HepG2 (cell line): ENCODE data around the gene FEV. TPM values are rescaled to one million over a fixed set of nuclear protein-coding genes. Genes with fewer than 3 reads are reported as not detected.

Experiments used
- ATAC-seq: fragments of 200-7000 bp; cut with Tn5 transposase; 3 replicates; pipeline ENCODE4 v1.9.1; 2020; ENCODE audit warnings: mild to moderate bottlenecking, moderate library complexity
- BruUV-seq: library from RNA; stranded (reverse); fragments of 400-500 nt; replicated peaks from 2 replicates; lab custom pipeline; 2021; lab: Mats Ljungman, UMichigan
- CTCF ChIA-PET: fragments of 300-600 bp; formaldehyde crosslinking; extraction: SDS; loops from one replicate; lab custom pipeline; 2021; ENCODE audit warnings: low total read pairs, inconsistent platforms, low intra/inter-chr PET ratio; lab: Yijun Ruan, JAX
- POLR2A ChIA-PET: fragments of 350-600 bp; sonication (Branson Sonifier 250); formaldehyde crosslinking; loops from one replicate; lab custom pipeline; 2020; ENCODE audit warnings: antibody characterized with exemption, inconsistent platforms; lab: Yijun Ruan, JAX
- DNase-seq: peaks from one replicate; pipeline ENCODE4 v3.0.0-alpha.2; 2015; ENCODE audit warnings: low spot score
- FAIRE-seq: peaks from 3 replicates; lab custom pipeline; 2011; peaks lifted over from hg19 to GRCh38; lab: Jason Lieb, UNC
- H2AFZ ChIP-seq: one replicate; pipeline ENCODE4 v1.6.1; 2011; ENCODE audit warnings: low read length, inconsistent platforms
- H3K27ac ChIP-seq: fragments of 300-600 bp; 3 replicates; pipeline ENCODE4 v1.8.0; 2011; ENCODE audit warnings: mixed run types, mild to moderate bottlenecking, mixed read lengths, low read length, inconsistent platforms; ENCODE audit not compliant: insufficient read depth; ENCODE audit errors: extremely low read length
- H3K27me3 ChIP-seq, 2 experiments: fragments of 200-600 bp in 1 of 2; 2 replicates in 1 of 2; 3 replicates in 1 of 2; pipeline versions ENCODE4 v1.6.0 to v1.8.0; 2011; ENCODE audit warnings: low read length in 2 of 2, mild to moderate bottlenecking in 2 of 2, moderate library complexity in 2 of 2, inconsistent platforms in 1 of 2; ENCODE audit not compliant: insufficient read depth in 2 of 2, control insufficient read depth in 1 of 2
- H3K36me3 ChIP-seq, 2 experiments: fragments of 200-600 bp in 1 of 2; replicated peaks in 1 of 2; 2 replicates in 1 of 2; 3 replicates in 1 of 2; pipeline versions ENCODE4 v1.5.1 to v1.8.0; 2011; ENCODE audit warnings: low read length in 2 of 2, inconsistent platforms in 1 of 2; ENCODE audit not compliant: insufficient read depth in 2 of 2, control insufficient read depth in 1 of 2
- H3K4me1 ChIP-seq: 2 replicates; pipeline ENCODE4 v1.5.1; 2012; ENCODE audit warnings: low read length, inconsistent platforms; ENCODE audit not compliant: insufficient read depth
- H3K4me2 ChIP-seq: 2 replicates; pipeline ENCODE4 v1.6.0; 2011; ENCODE audit warnings: low read depth, low read length, inconsistent platforms
- H3K4me3 ChIP-seq, 3 experiments: fragments of 200-600 bp in 1 of 3; sonication (generic), shearing (Covaris generic) in 1 of 3; replicated peaks in 1 of 3; 2 replicates each; pipeline ENCODE4 v1.5.1; 2011 to 2016; ENCODE audit warnings: low read length in 3 of 3, inconsistent platforms in 2 of 3, low read depth in 2 of 3, mild to moderate bottlenecking in 2 of 3, control low read depth in 1 of 3, mixed read lengths in 1 of 3; ENCODE audit not compliant: insufficient read depth in 1 of 3
- H3K79me2 ChIP-seq: one replicate; pipeline ENCODE4 v1.6.1; 2011; ENCODE audit warnings: low read length, inconsistent platforms; ENCODE audit not compliant: insufficient read depth
- H3K9ac ChIP-seq: 2 replicates; pipeline ENCODE4 v1.6.0; 2011; ENCODE audit warnings: mild to moderate bottlenecking, low read depth, low read length, inconsistent platforms; ENCODE audit not compliant: insufficient read depth
- H3K9me3 ChIP-seq: 2 replicates; pipeline ENCODE4 v1.5.1; 2012; ENCODE audit warnings: mild to moderate bottlenecking, low read length
- H4K20me1 ChIP-seq: 2 replicates; pipeline ENCODE4 v1.6.0; 2011; ENCODE audit warnings: inconsistent platforms, mild to moderate bottlenecking, low read length, moderate library complexity; ENCODE audit not compliant: insufficient read depth
- HDAC1 ChIP-seq: sonication (generic); formaldehyde crosslinking; IDR thresholded peaks from 2 replicates; pipeline ENCODE4 v1.5.1; 2020; ENCODE audit warnings: mild to moderate bottlenecking, missing genetic modification reagents
- HNF1B ChIP-seq: sonication (generic); formaldehyde crosslinking; IDR thresholded peaks from 2 replicates; pipeline ENCODE4 v1.5.1; 2020; ENCODE audit warnings: mild to moderate bottlenecking, moderate library complexity, missing genetic modification reagents
- MZF1 ChIP-seq: sonication (generic); formaldehyde crosslinking; IDR thresholded peaks from 2 replicates; pipeline ENCODE4 v1.8.1; 2023; ENCODE audit warnings: mild to moderate bottlenecking, missing genetic modification reagents, borderline replicate concordance
- STAT5B ChIP-seq: sonication (generic); formaldehyde crosslinking; IDR thresholded peaks from 2 replicates; pipeline ENCODE4 v1.4.0; 2020; ENCODE audit warnings: missing genetic modification reagents
- TIGD3 ChIP-seq: sonication (generic); formaldehyde crosslinking; IDR thresholded peaks from 2 replicates; pipeline ENCODE4 v1.5.1; 2020; ENCODE audit warnings: mild to moderate bottlenecking, missing genetic modification reagents, borderline replicate concordance
- ZFP82 ChIP-seq: sonication (generic); formaldehyde crosslinking; IDR thresholded peaks from 2 replicates; pipeline ENCODE4 v1.5.1; 2020; ENCODE audit warnings: mild to moderate bottlenecking, missing genetic modification reagents, borderline replicate concordance
- ZNF276 ChIP-seq: sonication (generic); formaldehyde crosslinking; IDR thresholded peaks from 2 replicates; pipeline ENCODE4 v1.4.0; 2020; ENCODE audit warnings: mild to moderate bottlenecking, low read depth, missing genetic modification reagents
- ZNF512 ChIP-seq: sonication (generic); formaldehyde crosslinking; IDR thresholded peaks from 2 replicates; pipeline ENCODE4 v1.4.0; 2020; ENCODE audit warnings: mild to moderate bottlenecking, missing genetic modification reagents
- WGBS: methylation state at CpG from one replicate; pipeline ENCODE4 v1.1.6; 2017; ENCODE audit warnings: low lambda C conversion rate; 5-methylcytosine and 5-hydroxymethylcytosine counted together
- in situ Hi-C: cut with HindIII; loops from 2 replicates; pipeline ENCODE4 v1.10.0; 2017; ENCODE audit warnings: low pct_unique_long_range_greater_than_20kb; ENCODE audit not compliant: extremely low pct_ligation_motif_present
- intact Hi-C: fragments of 100-400 bp; cut with micrococcal nuclease; formaldehyde crosslinking; loops from one replicate; pipeline ENCODE4 v1.10.0; 2022; ENCODE audit not compliant: unreplicated experiment
- polyA plus RNA-seq, 8 experiments: library from polyadenylated mRNA; depleted of rRNA in 3 of 8; stranded (reverse) in 7 of 8; unstranded in 1 of 8; fragments of >200 nt; fragmentation: Illumina TruSeq in 4 of 8; extraction: Trizol in 4 of 8; gene quantifications; 2 replicates each; pipeline versions ENCODE4 v1.2.1 to v1.2.3, GENCODE V29; 2011 to 2016; ENCODE audit warnings: low read depth in 4 of 8, missing spikeins in 1 of 8, mixed read lengths in 1 of 8; ENCODE audit not compliant: insufficient read depth in 1 of 8
- total RNA-seq, 5 experiments: library from RNA; depleted of rRNA; stranded (reverse); fragments of >200 nt; fragmentation: Illumina TruSeq; extraction: Trizol; gene quantifications; 2 replicates each; pipeline ENCODE4 v1.2.3, GENCODE V29; 2016; ENCODE audit warnings: low read depth in 1 of 5

Gene FEV
- total and polyA plus RNA-seq, 2 of the 13 experiments (the other 11 are each of a cell fraction or from before 2014, with no cell fraction given): not detected

GRCh38 chr2:218990612-218991011 lies 5.6 kb upstream of the FEV start (continued):
- TF ChIP-seq HNF1B (CRISPR knock-in tag): no peak

- BruUV-seq: no TSS peak
- Histone ChIP-seq H3K9me3 (no peaks in the 10 kb centered on the region), H3K4me3 (no peak overlapping the region), H3K27ac (no peak overlapping the region), H2AFZ (no peak overlapping the region), H3K4me1 (peaks cover 14% of the 10 kb centered on the region), H3K36me3 (no peaks in the 10 kb centered on the region), H4K20me1 (peaks cover 13% of the 10 kb centered on the region; the same call in 1 of the 2 replicates), H3K4me2 (no peak overlapping the region), H3K9ac (no peak overlapping the region), H3K79me2 (no peaks in the 10 kb centered on the region), H3K27me3 (peaks cover 36 to 92% of the 10 kb centered on the region in 2 experiments)
- no peak for ATAC-seq
- no peak for DNase-seq
- TF ChIP-seq HDAC1 (CRISPR knock-in tag): no peak
- ChIA-PET CTCF (no interaction called here), POLR2A (no interaction called here)
- no peak for FAIRE-seq
- in situ Hi-C loops (no loop called here), intact Hi-C loops (no loop called here)
- WGBS: 15% methylated on average over 5 of the region's 9 CpGs
These were observed 5.1 kb upstream of the FEV start for GRCh38 chr2:218990052-218990451.

GRCh38 chr2:218988650-218989049 lies 3.7 kb upstream of the FEV start:
- no peaks in the 10 kb centered on the region for H3K79me2 ChIP-seq
- H3K36me3 ChIP-seq: no peaks in the 10 kb centered on the region
- peaks cover 40 to 93% of the 10 kb centered on the region in 2 experiments for H3K27me3 ChIP-seq
- H4K20me1 ChIP-seq: peaks cover 11% of the 10 kb centered on the region; the same call in 1 of the 2 replicates
- ChIA-PET POLR2A (no interaction called here), CTCF (no interaction called here)
- BruUV-seq: no TSS peak
- H3K27ac ChIP-seq: no peak overlapping the region
- 24% methylated on average over 2 of the region's 2 CpGs for WGBS
- no peak overlapping the region for H3K4me3 ChIP-seq
- H3K9me3 ChIP-seq: no peaks in the 10 kb centered on the region
- no peak overlapping the region for H3K9ac ChIP-seq
- no peak for DNase-seq
- H3K4me1 ChIP-seq: peaks cover 8% of the 10 kb centered on the region
- in situ Hi-C loops: no loop called here
- FAIRE-seq: no peak
- H2AFZ ChIP-seq: no peak overlapping the region
- H3K4me2 ChIP-seq: no peak overlapping the region
- intact Hi-C loops: loop anchor here (10.0 kb wide), 1 partner anchor 124 kb away; no protein-coding TSS in a partner anchor
- ATAC-seq: no peak
- no peak for TF ChIP-seq MZF1 (CRISPR knock-in tag)
- TF ChIP-seq STAT5B (CRISPR knock-in tag): no peak
- no peak for TF ChIP-seq ZNF512
- no peak for TF ChIP-seq ZFP82
- no peak for TF ChIP-seq TIGD3 (CRISPR knock-in tag)
- no peak for TF ChIP-seq ZNF276 (CRISPR knock-in tag)
